TTC549 (cell line): ENCODE data around the gene PTH2.
A peak's percentile ranks its signal among the peaks of the same experiment; 100 is the strongest.
"Not testable (repeated sequence)": the region's sequence is repeated elsewhere in the genome, so short reads cannot be mapped to it uniquely, and the experiment has no call there.

Source experiments
- FAIRE-seq: peaks from 2 replicates; lab custom pipeline; 2012; peaks lifted over from hg19 to GRCh38; lab: Jason Lieb, UNC

Gene PTH2

DNA sequence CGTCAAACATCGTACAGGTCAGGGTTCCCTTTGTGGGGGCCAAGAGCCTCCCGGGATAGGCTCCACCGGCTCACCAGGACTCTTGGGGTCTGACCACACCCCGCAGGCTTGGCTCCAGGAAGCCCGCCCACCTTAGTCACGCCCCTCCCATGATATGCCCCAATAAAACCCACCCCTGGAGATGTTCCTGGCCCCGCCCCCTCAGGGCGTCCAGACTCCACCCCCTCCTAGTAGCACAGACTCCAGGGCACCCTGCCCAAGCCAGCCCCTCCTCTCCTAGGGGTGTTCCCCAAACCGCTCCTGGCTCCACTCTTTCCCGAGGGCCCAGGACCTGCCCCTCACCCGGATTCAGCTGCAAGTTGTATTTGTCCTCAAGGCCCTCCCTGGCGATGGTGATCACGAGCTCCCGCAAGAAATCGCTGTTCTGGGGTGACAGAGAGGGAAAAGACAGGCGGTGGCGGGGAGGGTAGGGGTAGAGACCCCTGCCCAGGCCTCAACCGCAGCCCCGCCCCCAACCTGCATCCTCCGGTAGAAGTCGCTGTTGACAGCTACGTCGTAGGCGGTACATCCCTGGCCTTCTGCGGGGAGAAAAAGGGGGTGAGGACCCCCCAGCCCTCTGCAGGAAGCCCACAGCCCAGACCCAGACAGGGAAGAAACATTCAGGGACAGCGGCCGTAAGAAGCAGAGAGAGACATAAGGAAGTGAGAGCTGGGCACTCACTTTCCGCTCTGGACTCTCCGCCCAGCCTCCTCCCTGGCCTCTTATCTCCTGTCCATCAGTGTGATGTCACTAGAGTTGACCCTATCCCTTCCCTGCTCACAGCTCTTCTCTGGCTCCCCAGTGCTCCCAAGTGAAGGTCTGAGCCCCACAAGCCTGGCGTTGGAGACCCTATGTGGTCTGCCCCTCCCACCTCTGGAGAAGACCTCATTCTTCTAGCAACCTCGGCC, 24.5 kb upstream of the PTH2 start:
- FAIRE-seq = no peak

DNA sequence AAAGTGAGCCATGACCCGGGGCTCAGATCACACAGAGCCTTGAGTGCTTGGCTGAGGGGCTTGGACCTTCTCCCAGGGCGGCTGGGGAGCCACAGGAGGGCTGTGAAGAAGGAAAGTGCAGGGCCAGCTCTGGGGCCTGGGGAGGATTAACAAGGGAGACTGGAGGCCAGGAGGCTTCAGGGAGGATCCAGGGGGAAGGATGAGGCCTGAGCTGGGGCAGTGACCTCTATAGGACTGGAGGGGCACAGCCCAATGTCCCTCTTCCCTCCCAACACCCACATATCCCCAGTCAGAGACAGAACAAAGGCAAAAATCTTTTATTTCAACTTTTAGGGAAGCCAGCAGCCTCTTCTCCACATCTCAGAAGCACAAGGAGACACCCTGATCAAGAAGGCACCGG, 22.8 kb upstream of the PTH2 start:
- FAIRE-seq = no peak

DNA sequence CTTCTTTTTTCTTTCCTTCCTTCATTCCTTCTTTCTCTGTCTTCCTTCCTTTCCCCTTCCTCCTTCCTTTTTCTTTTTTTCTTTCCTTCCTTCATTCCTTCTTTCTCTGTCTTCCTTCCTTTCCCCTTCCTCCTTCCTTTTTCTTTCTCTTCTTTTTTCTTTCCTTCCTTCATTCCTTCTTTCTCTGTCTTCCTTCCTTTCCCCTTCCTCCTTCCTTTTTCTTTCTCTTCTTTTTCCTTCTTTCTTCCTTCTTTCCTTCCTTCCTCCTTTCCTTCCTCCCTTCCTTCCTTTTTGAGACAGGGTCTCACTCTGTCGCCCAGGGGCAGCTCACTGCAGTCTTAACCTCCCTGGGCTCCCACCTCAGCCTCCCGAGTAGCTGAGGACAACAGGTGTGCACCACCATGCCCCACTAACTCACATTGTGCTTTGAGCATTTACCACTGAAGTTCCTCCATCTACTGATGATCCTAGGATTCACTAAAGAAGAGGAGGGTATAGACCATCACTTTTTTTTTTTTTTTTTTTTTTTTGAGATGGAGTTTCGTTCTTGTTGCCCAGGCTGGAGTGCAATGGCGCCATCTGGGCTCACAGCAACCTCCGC, 21.0 kb upstream of the PTH2 start:
- not testable (repeated sequence) for FAIRE-seq

DNA sequence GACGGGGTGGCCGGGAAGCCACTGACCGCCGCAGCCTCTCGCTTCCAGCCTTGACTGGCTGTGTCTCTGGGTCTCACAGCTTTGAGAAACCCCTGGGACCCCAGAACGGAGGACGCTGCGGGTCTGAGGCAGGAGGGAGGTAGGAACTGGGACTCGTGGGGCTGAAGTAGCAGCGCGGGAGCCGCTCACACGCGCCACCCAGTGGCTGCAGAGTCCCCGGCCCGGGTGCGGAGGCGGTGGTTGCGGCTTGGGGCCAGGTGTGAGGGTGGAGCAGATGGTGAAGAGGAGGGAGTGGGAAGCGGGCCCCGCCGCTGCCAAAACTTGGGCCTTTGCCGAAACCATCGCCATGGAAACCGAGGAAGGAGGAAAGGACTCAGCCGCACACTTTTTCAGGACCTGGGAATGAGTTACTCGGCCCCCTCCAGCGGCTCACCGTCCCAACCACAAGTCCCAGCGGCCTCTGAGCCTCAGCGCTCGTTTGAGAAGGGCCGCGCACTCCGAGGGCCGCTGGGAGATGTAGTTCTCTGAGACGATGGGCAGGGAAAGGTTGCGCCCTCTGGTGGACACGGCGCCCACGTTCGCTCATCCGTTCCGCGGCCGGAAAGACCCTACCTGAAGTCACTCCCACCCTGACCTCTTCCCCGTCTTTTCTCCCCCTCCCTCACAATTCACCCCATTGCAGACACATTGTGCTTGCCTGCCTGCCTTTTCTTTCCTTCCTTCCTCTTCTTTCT, 20.3 kb upstream of the PTH2 start:
- peak; percentile 15 for FAIRE-seq

DNA sequence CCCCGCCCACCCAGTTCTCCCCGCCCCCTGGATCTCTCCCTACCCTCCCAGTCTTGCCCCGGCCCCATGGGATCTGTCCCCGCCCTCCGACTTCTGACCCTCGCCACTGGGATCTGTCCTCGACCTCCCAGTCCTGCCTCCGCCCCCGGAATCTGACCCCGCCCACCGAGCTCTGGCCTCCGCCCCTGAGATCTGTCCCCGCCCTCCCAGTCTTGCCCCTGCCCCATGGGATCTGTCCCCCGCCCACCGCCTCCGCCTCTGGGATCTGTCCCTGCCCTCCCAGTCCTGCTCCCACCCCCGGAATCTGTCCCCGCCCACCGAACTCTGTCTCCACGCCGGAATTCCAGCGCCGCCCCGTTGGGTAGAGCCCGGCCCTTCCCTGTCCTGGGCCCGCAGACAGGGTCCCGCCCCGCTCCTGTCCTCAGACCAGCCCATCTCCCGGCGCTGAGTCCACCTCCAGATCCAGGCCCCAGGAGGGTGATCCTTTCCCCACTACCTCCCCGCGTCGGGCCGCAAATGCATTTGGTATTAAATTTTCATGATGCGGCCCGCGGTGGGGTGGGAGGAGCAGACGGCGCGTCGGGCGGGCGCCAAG, 19.6 kb upstream of the PTH2 start:
- FAIRE-seq = no peak

DNA sequence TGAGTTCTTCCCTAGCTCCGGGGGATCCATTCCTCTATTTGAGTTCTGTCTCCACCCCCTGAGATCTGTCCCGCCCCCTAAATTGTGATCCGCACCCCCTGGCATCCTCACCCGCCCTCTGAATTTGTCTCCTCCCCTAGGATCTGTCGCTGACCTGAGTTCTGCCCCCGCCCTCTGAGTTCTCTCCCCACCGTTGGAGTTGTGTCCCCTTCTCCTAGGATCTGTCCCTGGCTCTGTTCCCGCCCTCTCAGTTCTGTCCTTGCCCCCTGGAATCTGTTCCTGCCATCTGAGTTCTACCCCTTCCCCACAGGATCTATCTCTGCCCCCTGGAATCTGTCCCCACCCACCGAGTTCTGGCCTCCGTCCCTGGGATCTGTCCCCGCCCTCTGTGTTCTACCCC, 19.1 kb upstream of the PTH2 start:
- no peak for FAIRE-seq

DNA sequence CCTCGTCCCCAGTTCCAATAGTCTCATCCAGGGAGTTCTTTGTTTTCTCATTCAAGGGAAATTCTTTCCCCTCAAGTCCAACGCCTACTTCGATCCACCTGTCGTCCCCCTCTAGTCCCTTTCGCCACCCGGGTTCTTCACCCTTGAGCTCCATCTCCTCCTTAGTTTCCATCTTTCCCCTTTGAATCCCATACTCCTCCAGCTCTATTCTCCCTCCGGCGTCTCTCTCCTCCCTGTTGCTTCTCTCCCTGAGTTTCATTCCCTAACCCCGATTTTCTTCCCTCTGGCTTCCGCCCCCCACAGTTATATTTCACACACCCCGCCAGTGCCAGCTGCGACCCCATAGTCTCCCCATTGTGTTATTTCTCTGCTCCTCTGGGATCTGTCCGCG, 18.7 kb upstream of the PTH2 start:
- FAIRE-seq = no peak

DNA sequence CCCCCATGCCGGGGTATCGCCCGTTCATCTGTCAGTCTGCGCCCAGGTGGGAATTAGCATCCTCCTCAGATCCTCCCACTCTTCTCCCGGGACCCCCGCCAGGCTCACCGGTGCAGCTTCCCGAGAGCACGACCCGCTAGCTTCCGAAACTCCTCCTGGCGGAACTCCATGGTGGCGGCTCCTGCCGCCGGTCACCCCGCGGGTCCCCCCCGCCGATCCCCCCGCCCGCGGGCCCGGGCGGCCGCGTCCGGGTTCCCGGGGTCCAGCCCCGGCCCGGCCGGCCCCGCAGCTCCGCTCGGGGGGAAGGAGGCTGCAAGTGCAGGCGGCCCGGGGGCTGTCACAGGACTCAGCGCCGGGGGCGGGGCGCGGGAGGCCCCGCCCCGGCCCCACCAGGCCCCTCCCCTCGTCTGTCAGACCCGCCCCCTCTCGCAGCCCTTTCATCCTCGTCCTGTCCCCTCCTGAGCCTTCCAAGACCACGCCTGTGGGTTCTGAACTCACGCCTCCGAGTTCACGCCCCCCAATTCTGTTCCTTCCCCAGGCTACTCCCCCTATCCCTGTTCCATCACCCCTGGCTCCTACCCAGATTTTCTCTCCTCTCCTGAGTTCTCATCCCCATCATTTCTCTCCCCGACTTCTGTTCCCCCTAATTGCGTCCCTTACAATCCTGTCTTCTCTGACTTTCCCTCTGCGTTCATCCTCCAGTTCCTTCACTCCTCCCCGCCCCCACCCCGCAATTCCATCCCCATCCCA, 18.1 kb upstream of the PTH2 start, which contains the start of gene SLC17A7:
Gene SLC17A7 (minus strand): TSS at position 318 of the 750 bp plus-strand sequence. CDS start 148 bp downstream, at position 170.
- no peak for FAIRE-seq

DNA sequence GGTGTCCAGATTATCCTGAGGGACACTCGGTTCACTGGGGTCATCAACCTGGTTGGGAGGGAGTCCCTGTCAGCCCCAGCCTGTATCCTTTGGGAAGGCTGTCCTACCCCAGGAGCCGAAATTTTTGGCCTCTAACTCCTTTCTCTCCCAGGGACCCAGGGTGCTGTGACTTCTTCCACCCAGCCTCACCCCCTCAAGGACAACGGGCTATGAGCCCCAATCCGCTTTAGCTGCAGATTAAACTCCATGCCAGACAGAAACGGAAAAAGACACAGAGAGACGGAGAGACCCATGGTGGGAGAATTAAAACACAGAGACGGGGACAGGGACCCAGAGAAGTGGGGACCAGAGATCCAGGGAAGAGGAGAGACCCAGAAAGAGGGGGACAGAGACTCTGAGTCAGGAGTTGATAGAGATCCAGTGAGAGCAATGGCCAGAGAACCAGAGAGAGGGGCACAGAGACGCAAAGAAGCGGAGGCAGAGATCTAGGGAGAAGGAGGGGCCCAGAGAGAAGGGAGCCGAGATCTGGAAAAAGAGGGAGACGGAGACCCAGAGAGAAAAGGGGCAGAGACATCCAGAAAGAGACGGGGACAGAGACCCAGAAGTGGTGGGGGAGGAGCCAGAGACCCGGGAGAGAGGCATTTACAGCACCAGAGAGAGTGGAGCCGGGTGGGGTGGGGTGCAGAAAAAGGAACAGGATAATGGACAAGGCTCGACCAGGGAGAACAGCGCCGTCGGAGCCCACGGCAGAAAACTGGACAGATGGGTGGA, 17.4 kb upstream of the PTH2 start:
- FAIRE-seq = no peak

DNA sequence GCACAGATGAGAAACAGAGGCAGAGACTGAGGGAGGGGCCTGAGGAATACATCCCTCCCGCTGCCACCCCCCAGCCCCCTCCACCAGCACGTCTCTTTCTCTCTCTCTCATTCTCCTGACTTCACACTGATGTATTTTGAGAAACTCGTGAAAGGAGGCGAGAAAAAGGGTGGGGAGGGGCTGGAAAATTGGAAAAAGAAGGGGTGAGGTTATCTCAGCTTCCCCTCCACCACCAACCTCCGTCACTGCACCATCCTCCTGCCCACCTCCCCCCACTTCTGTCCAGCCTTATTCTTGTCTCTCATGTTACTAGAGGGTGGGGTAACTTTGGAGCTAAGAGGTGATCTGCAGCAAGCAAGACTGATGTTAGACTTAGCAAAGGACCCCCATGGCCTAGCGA, 16.6 kb upstream of the PTH2 start:
- FAIRE-seq = no peak

DNA sequence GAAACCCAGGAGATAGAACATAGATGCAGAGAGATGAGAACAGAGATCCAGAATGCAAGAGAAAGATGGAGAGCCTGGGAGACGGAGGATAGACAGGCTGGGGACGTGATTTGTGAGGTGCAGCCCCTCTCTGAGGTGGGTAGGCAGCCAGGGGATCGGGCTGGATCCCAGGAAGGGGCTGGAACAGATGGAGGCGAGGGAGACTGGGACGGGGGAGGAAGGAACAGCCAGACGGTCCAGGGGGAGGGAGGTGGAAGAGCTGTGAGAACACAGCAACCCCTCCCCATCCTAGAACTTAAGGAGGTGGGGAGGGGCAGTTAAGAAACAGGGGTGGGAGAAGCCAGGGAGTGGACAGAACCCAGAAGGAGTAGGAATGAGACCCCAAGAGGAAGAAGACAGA, 15.0 kb upstream of the PTH2 start:
- FAIRE-seq = no peak

DNA sequence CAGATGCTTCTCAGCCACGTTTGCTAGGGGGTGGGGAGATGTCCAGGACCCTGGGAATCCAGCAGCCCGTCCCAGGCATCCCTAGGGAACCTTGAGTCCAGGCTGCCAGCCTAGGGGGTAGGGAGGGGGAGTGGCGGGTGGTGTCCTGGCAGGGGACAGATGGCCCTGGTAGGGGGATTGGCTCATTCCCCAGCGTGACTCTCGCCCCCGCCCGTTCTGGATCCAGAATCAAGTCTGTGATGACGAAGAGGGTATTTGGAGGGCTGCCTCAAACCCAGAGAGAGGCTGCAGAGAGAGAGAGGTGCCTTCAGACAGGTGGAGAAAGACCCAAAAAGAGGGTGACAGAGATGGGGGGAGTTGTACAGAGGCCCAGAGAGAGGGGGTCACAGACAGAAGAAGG, 14.0 kb upstream of the PTH2 start:
- FAIRE-seq = no peak

DNA sequence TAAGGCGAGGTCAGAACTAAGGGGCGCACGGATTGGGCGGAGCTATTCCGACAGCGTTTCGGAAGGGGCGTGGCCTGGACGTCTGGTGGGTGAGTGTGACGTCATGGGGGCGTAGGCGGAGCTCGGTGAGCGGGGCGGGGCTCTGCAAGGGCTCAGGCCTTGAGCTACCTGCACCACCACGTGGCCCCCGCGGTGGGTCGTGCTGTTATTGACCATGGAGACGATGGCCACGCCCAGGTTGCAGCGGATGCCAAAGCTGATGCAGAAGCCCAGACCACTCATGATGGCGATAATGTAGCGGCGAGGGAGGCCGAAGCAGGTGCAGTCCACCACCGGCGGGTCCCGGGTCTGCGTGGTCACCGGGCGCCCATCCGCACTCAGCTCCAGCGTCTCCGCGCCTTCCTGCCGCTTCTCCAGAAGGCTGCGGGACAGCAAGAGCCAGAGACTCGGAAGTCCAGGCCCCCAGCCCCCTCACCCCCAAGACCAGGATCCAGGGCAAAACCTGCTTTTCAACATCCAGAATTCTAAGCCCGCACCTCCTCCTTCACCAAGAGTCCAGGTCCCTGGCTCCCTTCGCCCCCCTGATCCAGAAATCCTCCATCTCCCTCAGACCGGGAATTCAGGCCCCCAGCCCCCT, 13.3 kb upstream of the PTH2 start:
- FAIRE-seq = no peak

DNA sequence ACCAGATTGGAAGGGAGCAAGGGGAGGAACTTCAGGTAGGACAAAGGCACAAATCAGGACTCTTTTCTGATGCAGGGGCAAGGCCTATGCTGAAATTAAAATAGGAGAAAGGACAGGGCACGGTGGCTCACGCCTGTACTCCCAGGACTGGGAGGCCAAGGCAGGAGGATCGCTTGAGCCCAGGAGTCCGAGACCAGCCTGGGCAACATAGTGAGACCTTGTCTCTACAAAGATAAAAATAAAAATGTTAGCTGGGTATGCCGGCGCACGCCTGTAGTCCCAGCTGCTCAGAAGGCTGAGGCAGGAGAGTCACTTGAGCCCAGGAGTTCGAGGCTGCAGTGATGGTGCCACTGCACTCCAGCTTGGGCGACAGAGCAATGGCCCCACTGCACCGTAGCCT, 12.4 kb upstream of the PTH2 start:
- FAIRE-seq = no peak

DNA sequence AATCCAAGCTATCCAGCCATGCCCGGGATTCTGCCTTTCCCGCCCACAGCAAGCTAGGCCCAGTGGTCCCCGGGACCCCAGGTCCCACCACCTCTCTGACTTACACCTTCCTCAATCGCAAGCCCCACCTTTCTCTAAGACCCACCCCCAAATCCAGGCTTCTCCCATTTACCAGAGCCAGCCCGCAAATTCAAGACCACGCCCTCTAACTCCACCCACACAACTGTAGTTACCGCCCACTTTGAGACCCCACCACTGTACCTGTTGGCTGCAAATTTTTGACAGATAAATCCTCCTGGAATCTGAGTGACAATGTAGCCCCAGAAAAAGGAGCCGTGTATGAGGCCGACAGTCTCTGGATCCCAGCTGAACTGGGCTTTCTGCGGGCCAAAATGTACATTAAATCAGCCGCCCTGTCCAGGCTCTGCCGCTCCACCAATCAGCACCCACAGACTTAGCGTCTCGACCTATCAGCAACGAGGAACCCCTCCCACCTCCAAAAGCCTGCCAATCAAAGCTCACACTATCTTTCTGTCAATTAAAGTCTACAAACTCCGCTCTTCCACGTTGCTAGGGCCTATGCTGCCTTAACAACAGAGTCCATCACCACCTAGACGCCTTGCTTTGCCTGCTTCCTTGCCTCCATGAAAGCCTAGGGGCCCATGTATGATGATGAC, 11.8 kb upstream of the PTH2 start:
- no peak for FAIRE-seq

DNA sequence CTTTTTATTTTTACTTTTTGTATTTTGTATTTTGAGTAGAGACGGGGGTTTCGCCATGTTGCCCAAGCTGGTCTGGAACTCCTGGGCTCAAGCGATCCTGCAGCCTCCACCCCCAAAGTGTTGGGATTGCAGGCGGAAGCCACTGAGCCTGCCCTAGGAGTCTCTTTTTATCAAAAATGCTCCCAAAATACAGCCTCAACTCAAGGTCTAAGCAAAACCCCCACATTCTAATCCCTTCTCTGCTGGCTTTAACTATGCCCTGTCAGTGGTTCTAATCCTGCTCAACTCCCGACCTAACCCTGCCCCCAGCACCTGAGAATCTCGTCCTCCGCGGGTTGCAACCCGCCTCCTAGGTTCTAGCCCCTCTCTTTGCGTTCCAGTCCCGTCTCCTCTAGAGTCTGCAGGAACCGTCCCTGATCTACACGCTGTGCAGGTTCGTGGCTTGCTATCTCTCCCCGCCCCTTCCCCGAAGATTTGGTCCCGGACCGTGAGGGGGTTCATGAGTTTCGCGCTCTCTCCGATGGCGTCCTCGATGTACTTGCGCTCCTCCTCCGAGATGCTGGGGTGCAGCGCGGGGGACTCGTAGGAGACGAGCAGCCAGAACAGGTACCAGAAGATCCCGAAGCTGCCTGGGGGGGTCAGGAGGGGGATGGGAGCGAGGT, 10.1 kb upstream of the PTH2 start:
- FAIRE-seq = no peak

DNA sequence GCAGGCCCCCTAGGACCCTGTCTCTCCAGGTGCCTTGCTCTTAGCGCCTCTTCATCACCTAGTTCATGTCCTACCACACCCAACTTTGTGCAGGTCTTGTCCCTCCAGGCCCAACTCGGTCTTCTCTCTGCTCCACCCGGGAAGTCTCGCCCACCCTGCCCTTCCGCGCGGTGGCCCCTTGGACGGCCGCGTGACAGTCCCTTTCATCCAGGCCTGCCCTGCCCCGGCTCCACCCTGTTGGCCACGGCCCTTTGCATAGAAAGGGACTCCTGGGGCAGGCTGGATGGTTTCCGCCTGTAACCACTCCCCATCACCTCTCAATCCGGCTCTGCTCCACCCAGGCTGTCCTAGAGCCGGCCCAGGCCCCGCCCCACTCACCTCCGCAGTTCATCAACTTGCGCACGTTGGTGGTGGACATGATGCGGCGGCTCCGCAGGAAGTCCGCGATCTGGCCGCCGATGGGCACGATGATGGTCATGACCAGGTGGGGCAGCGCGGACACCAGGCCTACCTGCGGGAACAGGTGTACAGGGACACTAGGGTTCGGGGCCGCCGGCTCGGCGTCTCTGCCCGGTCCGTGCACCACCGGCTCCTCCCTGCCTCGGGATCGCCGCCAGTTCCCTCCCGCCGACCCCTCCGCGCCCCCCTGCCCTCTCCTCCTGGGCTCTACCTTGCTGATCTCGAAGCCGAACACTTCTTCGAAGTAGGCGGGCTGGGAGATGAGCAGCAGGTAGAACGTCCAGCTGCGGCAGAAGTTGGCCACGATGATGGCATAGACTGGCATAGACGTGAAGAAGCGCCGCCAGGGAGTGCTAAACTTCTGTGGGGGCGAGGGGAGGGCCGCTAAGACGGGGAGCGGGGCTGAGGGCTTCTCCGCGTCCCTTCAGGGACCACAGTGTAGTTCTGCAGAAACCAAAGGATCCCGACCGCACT, 9.2 kb upstream of the PTH2 start:
- FAIRE-seq = no peak

DNA sequence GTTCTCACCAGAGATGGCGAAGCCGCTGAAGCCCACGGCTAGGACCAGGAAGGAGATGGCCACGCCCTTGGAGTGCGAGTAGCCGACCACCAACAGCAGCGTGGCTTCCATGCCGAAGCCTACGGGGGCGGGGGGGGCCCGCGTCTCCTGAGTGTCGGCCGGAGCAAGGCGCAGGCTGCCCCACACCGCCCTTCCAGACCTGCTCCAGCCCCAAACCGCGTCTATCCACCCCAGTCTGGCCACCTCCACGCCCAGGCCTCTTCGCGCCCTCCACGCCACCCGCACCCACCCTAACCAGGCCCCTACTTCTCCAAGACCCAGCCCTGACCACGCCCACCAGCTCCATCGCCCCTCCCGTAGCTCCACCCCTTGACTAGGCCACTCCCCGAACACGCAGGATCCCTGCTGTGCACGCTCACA, 8.1 kb upstream of the PTH2 start:
- no peak for FAIRE-seq
